Kidney tubule cell (primary cell): Measurements from ENCODE around the gene SPTBN4.

Experiments
- DNase-seq: peaks from one replicate; pipeline ENCODE4 v3.0.0-alpha.2; 2018; ENCODE audit warnings: low spot score

The SPTBN4 gene

DNA sequence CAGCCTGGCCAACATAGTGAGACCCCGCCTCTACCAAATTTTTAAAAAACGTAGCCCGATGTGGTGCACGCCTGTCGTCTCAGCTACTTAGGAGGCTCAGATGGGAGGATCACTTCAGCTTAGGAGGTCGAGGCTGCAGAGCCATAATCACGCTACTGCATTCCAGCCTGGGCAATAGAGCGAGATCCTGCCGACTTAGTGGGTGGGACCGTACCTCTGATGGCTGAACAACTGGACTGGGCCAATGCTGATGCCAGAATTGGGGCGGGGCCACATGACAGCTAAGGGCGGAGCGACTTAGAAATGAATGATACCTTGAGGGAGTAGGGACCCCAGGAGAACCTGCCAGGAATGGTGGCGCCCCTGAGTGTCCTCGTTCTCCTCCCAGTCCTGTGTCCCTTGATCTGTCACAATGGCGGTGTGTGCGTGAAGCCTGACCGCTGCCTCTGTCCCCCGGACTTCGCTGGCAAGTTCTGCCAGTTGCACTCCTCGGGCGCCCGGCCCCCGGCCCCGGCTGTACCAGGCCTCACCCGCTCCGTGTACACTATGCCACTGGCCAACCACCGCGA lies 137.9 kb downstream of the SPTBN4 start:
- peak; percentile 13 for DNase-seq

- peak; percentile 90 for DNase-seq
Observed at GRCh38 chr19:40605216-40605971, 138.6 kb downstream of the SPTBN4 start.

DNA sequence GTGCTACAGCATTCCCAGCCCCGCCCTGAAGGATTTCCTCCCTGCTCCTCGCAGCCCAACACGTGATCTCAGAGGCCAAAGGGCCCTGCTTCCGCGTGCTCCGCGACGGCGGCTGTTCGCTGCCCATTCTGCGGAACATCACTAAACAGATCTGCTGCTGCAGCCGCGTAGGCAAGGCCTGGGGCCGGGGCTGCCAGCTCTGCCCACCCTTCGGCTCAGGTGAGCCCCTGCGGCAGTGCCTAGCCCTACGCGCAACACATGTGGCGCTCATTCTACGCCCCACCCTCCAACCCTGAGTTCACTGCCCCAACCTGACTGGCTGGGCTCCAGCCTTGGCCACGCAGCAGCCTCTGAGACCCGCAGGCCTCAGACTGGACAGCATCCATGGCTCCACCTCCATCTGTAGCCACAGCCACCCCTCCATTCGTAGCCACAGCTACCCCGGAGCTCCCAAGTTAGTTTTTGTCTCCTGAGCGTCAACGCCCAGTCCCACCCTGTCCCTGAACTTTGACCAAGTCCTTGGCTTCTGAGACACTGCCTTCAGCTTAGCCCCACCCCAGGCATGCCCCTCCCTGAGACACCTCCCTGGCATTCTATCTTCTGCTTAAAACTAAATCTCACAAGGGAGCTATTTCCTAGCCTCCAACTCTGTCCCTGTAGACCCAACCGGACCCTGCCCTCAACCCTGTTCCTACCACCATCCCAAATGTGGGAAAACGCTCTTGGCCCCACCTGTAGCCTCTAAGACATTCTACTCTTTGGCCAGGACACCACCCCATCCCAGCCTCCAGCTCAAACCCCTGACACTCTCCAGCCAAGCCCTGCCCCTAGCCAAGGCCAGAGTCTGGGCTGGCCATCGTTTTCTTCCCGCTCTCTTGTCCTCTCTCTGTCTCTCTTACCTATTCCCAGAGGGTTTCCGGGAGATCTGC lies 140.8 kb downstream of the SPTBN4 start:
- DNase-seq, result no peak

GRCh38 chr19:40608240-40608621 lies 141.4 kb downstream of the SPTBN4 start:
- no peak for DNase-seq

- DNase-seq, result no peak
Observed at GRCh38 chr19:40608957-40609356, 142.2 kb downstream of the SPTBN4 start.

- peak; percentile 84 for DNase-seq
Observed at GRCh38 chr19:40609561-40610395, 143.0 kb downstream of the SPTBN4 start.

GRCh38 chr19:40610396-40611064 lies 143.7 kb downstream of the SPTBN4 start:
- DNase-seq, result no peak

GRCh38 chr19:40611096-40611495 lies 144.3 kb downstream of the SPTBN4 start:
- no peak for DNase-seq

- no peak for DNase-seq
Observed at GRCh38 chr19:40611900-40612698, 145.3 kb downstream of the SPTBN4 start.

DNA sequence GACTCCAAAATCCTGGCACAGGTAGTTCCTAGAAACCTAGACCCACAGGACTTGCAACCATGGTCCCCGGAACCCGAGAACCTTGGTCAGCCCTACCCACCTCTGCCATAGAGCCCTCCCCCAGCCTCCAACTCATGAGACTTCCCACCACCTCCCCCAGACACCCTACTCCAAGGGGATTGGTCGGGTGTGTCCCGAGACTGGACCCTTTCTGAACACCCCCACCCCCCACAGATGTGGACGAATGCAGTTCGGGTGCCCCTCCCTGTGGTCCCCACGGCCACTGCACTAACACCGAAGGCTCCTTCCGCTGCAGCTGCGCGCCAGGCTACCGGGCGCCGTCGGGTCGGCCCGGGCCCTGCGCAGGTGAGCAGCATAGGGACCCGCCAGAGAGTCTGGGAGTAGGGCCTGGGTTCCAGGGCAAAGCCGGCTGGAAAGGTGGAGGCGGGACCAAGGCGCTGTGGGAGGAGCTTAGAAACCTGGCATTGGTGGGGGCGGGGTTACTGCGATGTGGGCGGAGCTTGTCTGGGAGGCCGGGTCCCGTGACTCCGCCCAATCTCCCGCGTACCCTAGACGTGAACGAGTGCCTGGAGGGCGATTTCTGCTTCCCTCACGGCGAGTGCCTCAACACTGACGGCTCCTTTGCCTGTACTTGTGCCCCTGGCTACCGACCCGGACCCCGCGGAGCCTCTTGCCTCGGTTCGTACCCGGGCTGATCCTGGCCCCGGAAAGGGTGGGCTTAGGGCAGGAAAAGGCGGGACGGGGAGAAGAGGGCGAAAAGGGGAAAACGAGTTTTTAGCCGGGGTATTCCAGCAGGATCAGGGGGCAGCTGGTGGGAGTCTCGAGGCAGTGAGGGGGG lies 146.3 kb downstream of the SPTBN4 start:
- DNase-seq, result no peak

DNA sequence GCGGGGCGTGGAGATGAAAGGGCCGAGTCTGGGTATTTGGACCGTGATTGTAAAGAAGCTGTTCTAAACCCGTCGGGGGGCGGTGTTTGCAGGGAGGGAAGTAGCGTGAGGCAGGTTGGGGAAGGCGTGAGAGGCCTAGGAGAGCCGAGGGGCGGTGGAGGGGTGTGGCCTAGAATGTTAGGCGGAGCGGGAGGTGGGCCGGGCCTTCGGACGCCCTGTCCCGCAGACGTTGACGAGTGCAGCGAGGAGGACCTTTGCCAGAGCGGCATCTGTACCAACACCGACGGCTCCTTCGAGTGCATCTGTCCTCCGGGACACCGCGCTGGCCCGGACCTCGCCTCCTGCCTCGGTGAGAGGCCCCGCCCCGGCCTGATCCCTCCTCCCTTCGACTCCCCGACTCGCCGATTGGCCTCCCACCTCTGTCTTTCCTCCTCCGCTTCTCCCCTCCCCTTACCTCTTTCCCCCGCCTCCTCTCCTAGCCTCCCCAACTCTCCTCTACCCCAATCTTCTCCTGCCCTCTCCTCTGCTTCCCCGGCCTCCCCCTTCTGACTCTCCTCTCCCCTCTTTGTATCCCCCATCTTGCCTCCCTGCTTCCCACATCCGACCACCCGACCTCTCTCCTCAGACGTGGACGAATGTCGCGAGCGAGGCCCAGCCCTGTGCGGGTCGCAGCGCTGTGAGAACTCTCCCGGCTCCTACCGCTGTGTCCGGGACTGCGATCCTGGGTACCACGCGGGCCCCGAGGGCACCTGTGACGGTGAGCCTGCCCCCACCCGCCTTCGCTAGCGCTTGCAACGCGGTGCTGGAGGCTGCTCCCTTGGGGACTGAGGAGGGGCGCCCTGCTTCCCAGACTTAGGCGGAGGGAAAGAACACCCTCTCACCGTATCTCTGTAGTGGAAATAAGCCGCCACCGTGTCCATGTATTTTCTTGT lies 147.2 kb downstream of the SPTBN4 start:
- DNase-seq, result peak; percentile 10

GRCh38 chr19:40614622-40615411 lies 148.0 kb downstream of the SPTBN4 start:
- peak; percentile 70 for DNase-seq

DNA sequence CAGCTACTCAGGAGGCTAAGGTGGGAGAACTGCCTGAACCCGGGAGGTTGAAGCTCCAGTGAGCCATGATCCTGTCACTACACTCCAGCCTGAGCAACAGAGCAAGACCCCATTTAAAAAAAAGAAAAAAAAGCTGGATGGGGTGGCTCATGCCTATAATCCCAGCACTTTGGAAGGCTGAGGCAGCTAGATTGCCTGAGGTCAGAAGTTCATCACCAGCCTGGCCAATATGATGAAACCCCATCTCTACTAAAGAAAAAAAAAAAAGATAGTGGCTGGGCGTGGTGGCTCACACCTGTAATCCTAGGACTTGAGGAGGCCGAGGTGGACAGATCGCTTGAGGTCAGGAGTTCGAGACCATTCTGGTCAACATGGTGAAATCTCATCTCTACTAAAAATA lies 149.4 kb downstream of the SPTBN4 start:
- no peak for DNase-seq

DNA sequence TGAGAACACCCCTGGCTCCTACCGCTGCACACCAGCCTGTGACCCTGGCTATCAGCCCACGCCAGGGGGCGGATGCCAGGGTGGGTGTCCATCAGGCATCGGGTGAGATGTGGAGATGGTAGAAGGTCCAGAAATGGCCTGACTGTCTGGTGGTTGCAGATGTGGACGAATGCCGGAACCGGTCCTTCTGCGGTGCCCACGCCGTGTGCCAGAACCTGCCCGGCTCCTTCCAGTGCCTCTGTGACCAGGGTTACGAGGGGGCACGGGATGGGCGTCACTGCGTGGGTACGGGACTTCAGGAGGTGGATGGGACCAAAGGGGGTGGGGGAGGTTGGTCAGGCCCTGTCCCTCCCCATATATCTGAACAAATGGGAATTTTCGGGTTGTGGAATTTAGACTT lies 150.1 kb downstream of the SPTBN4 start:
- DNase-seq, result no peak

DNA sequence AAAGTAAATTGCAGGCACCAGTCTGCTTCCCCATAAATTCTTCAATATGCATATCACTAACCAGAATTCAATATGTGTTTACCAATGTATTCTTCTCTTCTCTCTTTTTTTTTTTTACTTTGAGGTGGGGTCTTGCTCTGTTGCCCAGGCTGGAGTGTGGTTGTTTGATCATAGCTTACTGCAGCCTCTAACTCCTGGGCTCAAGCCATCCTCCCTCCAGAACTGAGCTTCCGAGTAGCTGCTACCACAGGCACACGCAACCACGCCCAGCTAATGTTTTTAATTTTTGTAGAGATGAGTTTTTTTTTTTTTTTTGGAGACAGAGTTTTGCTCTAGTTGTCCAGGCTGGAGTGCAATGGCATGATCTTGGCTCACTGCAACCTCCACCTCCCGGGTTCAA lies 151.2 kb downstream of the SPTBN4 start:
- DNase-seq, result no peak

DNA sequence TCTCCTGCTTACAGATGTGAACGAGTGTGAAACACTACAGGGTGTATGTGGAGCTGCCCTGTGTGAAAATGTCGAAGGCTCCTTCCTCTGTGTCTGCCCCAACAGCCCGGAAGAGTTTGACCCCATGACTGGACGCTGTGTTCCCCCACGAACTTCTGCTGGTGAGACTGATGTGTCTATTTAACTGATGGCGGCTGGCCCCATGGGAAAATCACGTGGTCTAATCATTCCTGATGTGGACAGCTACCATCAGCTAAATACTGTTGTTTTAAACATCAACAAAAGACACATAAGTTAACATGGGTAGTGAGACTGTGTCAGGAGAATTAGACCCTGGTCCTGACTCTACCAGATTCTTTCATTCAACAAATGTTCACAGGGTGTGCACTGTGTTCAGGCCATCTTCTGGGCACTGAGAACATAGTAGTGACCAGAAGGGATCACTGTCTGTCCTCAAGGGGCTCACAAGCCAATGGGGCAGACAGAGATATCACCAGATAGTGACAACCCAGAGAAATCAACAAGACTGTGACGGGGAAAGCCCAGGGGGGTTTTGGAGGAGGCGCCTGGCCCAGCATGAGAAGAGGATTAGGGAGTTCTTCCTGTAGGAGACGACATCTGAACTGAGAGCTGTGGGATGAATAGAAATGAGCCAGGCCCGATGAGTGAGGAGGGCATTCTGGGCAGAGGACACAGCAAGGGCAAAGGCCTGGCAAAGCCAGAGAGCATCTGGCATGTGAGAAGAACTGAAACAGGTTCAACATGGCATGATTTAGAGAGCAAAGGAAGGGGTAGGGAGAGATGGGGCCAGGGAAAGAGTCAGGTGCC lies 152.7 kb downstream of the SPTBN4 start:
- no peak for DNase-seq

DNA sequence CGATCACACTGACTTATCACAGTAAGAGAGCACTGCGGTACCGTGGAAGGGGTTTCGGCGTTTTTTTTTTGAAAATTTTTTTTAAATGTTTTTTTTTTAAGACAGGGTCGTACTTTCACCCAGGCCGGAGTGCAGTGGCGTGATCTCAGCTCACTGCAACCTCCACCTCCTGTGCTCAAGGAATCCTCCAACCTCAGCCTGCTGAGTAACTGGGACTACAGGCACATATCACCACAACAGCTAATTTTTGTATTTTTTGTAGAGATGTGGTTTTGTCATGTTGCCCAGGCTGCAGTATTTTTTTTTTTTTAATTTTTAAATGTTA lies 153.3 kb downstream of the SPTBN4 start:
- DNase-seq, result no peak
